C4-2B (cell line): ENCODE measurements around the gene NAA25.
A peak's percentile ranks its signal among the peaks of the same experiment; 100 is the strongest.

ENCODE experiments used
- H3K27ac ChIP-seq: fragments of 450-650 bp; 2 replicates; pipeline ENCODE4 v1.5.1; 2017
- ZFX ChIP-seq: fragments of 450-650 bp; IDR thresholded peaks from 2 replicates; pipeline ENCODE4 v1.6.1; 2017
- TF ChIP-seq, protein P1 (sequence below): fragments of 450-650 bp; conservative IDR thresholded peaks from 2 replicates; pipeline ENCODE4 v1.5.1; 2017; ENCODE audit warnings: mild to moderate bottlenecking

The NAA25 gene

DNA sequence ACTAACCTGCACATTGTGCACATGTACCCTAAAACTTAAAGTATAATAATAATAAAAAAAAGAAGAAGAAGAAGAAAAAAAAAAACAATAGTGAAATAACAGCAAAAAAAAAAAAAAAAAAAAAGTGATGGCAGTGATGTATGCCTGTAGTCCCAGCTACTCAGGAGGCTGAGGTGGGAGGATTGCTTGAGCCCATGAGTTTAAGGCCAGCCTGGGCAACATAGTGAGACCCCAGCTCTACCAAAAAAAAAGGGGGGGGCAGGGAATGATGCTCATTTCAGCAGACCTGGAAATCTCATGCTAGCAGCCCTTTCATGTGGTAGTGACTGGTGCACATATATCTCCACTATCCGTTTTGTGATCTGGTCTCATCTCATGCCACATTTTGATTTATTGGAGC is 37.5 kb upstream of the NAA25 start:
- TF ChIP-seq ZFX: no peak
- TF ChIP-seq, protein P1, sequence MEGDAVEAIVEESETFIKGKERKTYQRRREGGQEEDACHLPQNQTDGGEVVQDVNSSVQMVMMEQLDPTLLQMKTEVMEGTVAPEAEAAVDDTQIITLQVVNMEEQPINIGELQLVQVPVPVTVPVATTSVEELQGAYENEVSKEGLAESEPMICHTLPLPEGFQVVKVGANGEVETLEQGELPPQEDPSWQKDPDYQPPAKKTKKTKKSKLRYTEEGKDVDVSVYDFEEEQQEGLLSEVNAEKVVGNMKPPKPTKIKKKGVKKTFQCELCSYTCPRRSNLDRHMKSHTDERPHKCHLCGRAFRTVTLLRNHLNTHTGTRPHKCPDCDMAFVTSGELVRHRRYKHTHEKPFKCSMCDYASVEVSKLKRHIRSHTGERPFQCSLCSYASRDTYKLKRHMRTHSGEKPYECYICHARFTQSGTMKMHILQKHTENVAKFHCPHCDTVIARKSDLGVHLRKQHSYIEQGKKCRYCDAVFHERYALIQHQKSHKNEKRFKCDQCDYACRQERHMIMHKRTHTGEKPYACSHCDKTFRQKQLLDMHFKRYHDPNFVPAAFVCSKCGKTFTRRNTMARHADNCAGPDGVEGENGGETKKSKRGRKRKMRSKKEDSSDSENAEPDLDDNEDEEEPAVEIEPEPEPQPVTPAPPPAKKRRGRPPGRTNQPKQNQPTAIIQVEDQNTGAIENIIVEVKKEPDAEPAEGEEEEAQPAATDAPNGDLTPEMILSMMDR: no peak
- no peak overlapping the region for H3K27ac ChIP-seq

DNA sequence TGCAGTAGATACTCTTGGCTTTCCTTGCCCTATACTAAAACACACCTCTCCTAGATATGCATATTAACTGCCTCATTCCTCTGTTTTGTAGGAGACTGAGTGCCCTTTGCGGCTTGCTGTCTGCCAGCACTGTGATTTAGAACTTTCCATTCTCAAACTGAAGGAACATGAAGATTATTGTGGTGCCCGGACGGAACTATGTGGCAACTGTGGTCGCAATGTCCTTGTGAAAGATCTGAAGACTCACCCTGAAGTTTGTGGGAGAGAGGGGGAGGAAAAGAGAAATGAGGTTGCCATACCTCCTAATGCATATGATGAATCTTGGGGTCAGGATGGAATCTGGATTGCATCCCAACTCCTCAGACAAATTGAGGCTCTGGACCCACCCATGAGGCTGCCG is 32.1 kb upstream of the NAA25 start:
- no peak for TF ChIP-seq ZFX
- TF ChIP-seq, protein P1: no peak
- no peak overlapping the region for H3K27ac ChIP-seq

DNA sequence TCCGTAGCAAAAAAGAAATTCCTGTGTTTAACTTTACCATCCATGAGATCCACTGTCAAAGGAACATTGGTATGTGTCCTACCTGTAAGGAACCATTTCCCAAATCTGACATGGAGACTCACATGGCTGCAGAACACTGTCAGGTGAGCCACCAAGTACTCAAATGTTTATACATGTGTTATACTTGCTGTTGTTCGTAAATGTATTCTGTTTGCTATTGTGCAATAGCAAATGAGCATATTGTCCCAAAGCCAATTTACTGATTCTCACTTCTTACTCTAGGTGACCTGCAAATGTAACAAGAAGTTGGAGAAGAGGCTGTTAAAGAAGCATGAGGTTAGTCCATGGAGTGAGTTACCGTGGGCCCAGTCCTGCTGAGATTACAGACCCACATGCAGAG is 26.1 kb upstream of the NAA25 start:
- H3K27ac ChIP-seq: peak overlapping the region; percentile 67
- TF ChIP-seq, protein P1: no peak
- no peak for TF ChIP-seq ZFX

DNA sequence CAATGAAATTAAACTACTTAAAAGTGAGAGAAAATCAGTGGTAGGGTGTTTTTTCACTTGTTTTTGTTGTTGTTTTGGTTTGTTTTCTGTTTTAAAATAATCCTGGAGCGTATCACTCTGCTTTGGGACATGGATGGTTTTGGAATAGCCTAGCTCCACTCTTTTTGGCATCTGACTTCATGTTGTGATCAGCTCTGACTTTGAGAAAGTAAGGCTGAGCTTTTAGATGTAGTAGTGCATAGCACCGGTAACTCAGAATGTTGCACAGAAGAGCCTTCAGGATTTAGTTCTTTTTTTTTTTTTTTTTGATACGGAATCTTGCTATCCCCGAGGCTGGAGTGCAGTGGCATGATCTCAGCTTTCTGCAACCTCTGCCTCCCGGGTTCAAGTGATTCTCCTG is 24.8 kb upstream of the NAA25 start:
- no peak overlapping the region; the same call in 1 of the 2 replicates for H3K27ac ChIP-seq
- TF ChIP-seq ZFX: no peak
- TF ChIP-seq, protein P1: no peak

DNA sequence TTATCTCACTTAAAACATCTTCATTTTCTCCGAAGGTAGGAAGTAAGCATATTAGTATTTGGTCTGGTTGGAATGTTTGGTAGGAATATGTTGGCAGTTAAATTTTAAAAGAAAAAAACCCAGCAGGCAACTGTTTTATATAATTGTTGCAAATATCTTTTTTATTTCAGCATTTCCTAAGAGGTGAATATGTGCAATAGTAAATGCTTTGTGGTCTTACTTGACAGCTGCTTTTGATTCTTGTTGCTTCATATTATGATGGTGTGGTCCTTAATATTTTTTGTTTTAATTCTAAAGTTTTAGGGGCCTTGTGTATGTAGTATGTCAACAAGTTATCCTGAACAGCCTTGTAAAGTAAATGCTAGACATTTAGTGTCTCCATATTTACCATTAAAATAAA is 23.1 kb upstream of the NAA25 start:
- no peak for TF ChIP-seq ZFX
- TF ChIP-seq, protein P1: no peak
- no peak overlapping the region for H3K27ac ChIP-seq

DNA sequence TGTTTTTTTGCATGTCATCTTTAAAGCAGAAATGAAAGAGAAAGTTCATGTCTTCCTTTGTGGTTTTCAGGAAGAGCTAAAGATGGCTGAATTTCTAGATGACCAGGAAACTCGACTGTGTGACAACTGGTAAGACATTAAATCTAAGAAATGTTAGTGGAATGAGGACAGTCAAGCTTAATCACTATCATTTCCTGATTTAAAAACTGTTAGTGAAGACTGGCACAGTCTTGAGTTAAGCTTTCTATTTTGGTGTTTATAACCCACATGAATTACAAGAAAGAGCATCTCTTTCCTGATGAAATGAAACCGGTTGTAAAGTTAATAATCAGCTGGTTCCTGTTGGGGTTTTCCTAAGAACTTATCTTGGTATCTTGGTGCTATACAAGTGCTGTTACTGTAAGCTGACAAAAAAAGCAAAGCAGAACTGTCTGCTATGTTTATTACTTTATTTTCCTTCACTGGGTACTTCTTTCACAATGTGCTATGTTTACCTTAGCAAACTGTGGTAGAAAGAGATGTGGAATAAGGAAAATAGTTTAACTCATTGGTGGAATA is 21.9 kb upstream of the NAA25 start:
- H3K27ac ChIP-seq: no peak overlapping the region
- TF ChIP-seq, protein P1: no peak
- no peak for TF ChIP-seq ZFX

DNA sequence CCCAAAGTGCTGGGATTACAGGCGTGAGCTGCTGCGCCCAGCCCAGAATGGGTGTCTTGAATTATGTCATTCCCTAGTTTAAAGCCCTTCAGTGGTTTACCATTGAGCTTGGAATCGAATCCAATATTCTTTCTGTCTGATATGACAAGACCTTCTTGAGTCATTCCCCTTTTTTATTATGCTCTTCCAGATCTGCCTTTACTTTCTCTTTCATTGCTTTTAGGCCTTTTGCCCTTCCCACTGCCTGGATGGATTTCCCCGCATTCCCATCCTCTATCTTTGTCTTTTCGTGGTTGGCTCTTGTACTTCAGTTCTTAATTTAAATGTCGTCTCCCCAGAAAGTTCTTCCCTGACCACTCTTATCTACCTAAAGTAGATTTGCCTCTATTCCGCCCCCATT is 18.3 kb upstream of the NAA25 start:
- TF ChIP-seq ZFX: no peak
- H3K27ac ChIP-seq: no peak overlapping the region

DNA sequence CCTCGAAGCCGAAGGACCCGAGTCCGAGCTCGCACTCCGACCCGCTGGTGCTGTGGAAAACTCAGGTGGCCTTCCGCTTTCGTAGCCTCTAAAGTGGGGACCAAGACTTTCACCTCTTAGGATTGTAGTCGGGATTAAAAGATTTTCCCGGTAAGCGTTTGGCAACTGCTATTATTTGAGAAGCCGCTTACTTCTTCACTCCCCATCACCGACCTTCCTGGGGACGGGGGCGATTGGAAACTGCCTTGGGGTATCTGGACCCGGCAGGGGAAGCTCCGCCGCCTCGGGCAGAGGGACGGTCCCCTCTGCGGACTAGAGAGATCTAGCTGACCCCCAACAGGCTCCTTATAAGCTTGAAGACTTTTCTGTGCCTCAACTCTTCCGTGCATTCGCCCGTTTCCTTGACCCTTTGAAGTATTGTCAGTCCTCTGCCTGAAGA is 17.4 kb upstream of the NAA25 start:
- TF ChIP-seq ZFX: peak; percentile 62
- TF ChIP-seq, protein P1: no peak
- peak overlapping the region; percentile 72 for H3K27ac ChIP-seq
